Psoas muscle (tissue), 8 donors: ENCODE measurements around the gene CALML6. TPM values are rescaled to one million over a fixed set of nuclear protein-coding genes. Genes with fewer than 3 reads are reported as not detected.

Experiments
- ATAC-seq, 4 donors: fragments of 200-7000 bp; cut with Tn5 transposase; one replicate each; pipeline ENCODE4 v1.9.1; 2020; ENCODE audit warnings: moderate library complexity in 3 of 4, mild to moderate bottlenecking in 2 of 4
- DNase-seq, 2 donors: peaks; one replicate each; pipeline ENCODE4 v3.0.0-alpha.2; 2020
- H3K27ac ChIP-seq: fragments of 200-600 bp; one replicate; pipeline ENCODE4 v1.8.0; 2022
- H3K27me3 ChIP-seq, 3 donors: fragments of 200-600 bp in 1 of 3; one replicate each; pipeline versions ENCODE4 v1.6.1 to v1.8.0; 2013 to 2022; ENCODE audit warnings: low read length in 2 of 3, mild to moderate bottlenecking in 2 of 3, moderate library complexity in 1 of 3; ENCODE audit not compliant: insufficient read depth in 3 of 3
- H3K36me3 ChIP-seq, 2 donors: fragments of 200-600 bp in 1 of 2; one replicate each; pipeline versions ENCODE4 v1.6.1 to v1.8.0; 2013 to 2022; ENCODE audit warnings: low read depth in 1 of 2, mild to moderate bottlenecking in 1 of 2, moderate library complexity in 1 of 2; ENCODE audit not compliant: insufficient read depth in 1 of 2
- H3K4me1 ChIP-seq: fragments of 200-600 bp; one replicate; pipeline ENCODE4 v1.8.0; 2022
- H3K4me3 ChIP-seq: fragments of 200-600 bp; one replicate; pipeline ENCODE4 v1.8.0; 2022; ENCODE audit warnings: mild to moderate bottlenecking
- H3K9me3 ChIP-seq: fragments of 200-600 bp; one replicate; pipeline ENCODE4 v1.8.0; 2022
- WGBS, 3 donors: extraction: QIAGEN DNeasy Blood & Tissue Kit; methylation state at CpG; one replicate each; pipeline versions ENCODE4 v1.1.6 to v1.1.7; 2013; 5-methylcytosine and 5-hydroxymethylcytosine counted together
- intact Hi-C, 2 donors: fragments of 100-400 bp; cut with DNase I; formaldehyde crosslinking; loops; one replicate each; pipeline versions ENCODE4 v1.11.0 to v1.14.2; 2022
- polyA plus RNA-seq, 3 donors: library from polyadenylated mRNA; stranded (reverse); fragments of 200-250 nt; gene quantifications; one replicate each; pipeline ENCODE4 v1.2.3, GENCODE V29; 2013
- total RNA-seq, 4 donors: library from RNA; stranded (reverse); fragmentation: NEBNext Ultra II Directional in 2 of 4; extraction: Animal tissue kit (Norgen Biotek cat#: 25700) in 2 of 4; gene quantifications; one replicate each; pipeline versions ENCODE4 v1.2.1 to v1.2.4, GENCODE V29; 2021 to 2023
- TF ChIP-seq, protein P1 (sequence below): fragments of 200-600 bp; IDR thresholded peaks from one replicate; pipeline ENCODE4 v1.8.0; 2022; ENCODE audit warnings: antibody characterized with exemption
- donor health status: healthy with polysubstance abuse.
- donor health status: DM: no; HTN: no; CAD: no; lungs with moderate emphysema.
- donor health status: Bipolar disorder and iron deficiency.
- donor health status: healthy.
- donor health status: DM: yes; HTN: yes; CAD: no.
- donor health status: DM: no; HTN: no; CAD: no.
- donor health status: DM: no; HTN: no; CAD: no.
- donor health status: DM: yes; HTN: yes; CAD: no.

Gene CALML6
- total and polyA plus RNA-seq, 7 donors, result 4.2 to 75.4 (median 25.6) TPM

DNA sequence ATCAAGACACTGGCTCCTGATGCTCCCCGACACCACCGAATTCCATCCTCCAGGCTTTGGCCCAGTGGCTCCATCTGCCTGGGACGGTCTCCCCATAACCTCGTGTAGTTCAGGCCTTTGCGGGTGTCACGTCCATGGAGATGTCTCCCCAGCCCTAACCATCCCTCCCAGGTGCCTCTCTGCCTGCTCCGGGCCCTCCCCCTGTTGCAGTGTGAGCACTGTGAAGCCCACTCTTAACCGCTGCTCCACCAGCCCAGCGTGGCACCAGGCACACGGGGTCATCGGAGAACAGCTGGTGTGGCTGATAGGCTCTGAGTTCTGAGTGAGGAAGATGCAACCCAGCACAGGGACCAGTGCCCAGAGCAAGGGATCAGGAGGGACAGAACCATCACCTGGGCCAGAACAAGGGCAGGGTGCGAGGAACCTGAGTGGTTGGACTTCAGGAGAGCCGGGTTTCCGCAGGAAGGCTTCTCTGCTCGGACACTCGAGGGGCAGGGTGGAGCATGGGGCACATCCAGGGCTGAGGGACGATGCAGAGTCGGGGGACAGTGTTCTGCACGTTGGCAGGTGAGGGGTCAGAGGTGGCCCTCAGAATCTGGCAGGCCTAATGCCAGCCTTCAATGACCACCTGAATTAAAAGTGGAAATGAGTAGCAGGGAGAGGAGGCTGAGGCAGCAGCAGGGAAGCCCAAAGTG lies 21.6 kb upstream of the CALML6 start:
- peaks cover 33% of the 10 kb centered on the region for H3K4me1 ChIP-seq

DNA sequence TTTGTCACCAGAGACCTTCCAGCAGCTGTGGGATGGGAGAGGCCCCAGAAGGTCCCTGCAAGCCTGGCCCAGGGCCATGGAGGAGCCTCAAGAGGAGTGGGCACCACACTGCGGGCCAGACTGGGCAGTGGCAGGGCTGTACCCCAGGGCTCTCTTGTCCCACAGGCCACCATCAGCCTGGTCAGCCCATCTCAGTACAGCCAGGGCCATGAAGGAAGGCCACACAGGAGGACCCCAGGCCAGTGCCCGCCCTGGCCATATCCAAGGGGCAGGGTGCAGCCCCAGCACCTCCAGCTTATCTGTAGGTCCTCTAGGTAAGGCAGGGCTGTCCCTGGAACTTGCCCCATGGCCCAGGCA lies 21.1 kb upstream of the CALML6 start:
- Histone ChIP-seq H3K27me3 (no peaks in the 10 kb centered on the region), H3K27ac (no peak overlapping the region), H3K4me3 (peak overlapping the region; percentile 22), H3K4me1 (peaks cover 27% of the 10 kb centered on the region), H3K9me3 (no peaks in the 10 kb centered on the region), H3K36me3 (no peaks in the 10 kb centered on the region)
- intact Hi-C loops, result loop anchor here in 1 of 2 donors (5.0 kb wide), 2 partner anchors 117 to 137 kb away; partner anchors contain the start of gene NADK
- DNase-seq (peak in 1 of 2 donors; percentile 44), ATAC-seq (no peak)
- TF ChIP-seq, protein P1, sequence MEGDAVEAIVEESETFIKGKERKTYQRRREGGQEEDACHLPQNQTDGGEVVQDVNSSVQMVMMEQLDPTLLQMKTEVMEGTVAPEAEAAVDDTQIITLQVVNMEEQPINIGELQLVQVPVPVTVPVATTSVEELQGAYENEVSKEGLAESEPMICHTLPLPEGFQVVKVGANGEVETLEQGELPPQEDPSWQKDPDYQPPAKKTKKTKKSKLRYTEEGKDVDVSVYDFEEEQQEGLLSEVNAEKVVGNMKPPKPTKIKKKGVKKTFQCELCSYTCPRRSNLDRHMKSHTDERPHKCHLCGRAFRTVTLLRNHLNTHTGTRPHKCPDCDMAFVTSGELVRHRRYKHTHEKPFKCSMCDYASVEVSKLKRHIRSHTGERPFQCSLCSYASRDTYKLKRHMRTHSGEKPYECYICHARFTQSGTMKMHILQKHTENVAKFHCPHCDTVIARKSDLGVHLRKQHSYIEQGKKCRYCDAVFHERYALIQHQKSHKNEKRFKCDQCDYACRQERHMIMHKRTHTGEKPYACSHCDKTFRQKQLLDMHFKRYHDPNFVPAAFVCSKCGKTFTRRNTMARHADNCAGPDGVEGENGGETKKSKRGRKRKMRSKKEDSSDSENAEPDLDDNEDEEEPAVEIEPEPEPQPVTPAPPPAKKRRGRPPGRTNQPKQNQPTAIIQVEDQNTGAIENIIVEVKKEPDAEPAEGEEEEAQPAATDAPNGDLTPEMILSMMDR, result no peak
- WGBS, 3 donors, result 66 to 86% (median 82%) methylated on average over 2 of the region's 2 CpGs

More for the DNA sequence above, 21.6 kb upstream of the CALML6 start:
- no peak for ATAC-seq
- Histone ChIP-seq H3K9me3 (no peaks in the 10 kb centered on the region), H3K4me3 (no peak overlapping the region), H3K27me3 (no peaks in the 10 kb centered on the region), H3K27ac (no peak overlapping the region), H3K36me3 (no peaks in the 10 kb centered on the region)
- 74 to 79% (median 75%) methylated on average over 19 of the region's 19 CpGs for WGBS, 3 donors
- TF ChIP-seq, protein P1, result no peak
- DNase-seq, result peak in 1 of 2 donors; percentile 50
- intact Hi-C loops, result loop anchor here in 1 of 2 donors (5.0 kb wide), 2 partner anchors 116 to 136 kb away; partner anchors contain the start of gene NADK

DNA sequence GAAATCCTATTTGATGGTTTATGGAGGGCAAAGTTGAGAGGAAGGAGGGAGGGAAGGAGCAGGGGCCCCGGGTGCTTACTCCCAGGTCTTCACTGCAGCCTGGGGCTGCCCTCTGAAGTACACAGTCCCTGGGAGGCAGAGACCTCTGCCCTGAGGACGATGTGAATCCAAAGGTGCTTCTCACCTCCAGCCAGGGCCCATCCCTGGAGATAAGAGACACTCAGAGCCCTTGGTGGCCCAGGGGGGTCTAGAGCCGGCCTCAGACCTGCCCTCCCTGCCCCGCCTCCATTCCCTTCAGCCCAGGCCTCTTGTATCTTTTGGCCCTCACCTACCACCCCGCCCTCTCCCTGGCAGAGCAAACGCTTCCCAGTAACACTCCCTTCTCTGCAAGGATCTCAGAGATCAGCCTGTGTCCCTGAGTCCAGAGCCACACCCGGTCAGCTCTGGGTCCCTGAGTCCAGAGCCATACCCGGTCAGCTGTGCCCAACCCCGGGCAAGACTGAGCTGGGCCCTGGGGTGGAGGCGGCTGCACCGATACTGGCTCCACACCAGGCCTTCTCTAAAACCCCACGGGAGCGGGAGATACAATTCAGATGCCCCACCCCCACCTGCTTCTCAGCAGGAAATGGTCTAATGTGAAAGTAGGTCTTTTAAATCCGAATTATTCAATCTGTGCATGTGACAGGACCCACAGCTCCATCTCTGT lies 20.6 kb upstream of the CALML6 start:
- 12 to 15% (median 14%) methylated on average over 14 of the region's 14 CpGs for WGBS, 3 donors
- peak overlapping the region; percentile 22 for H3K4me3 ChIP-seq
- peak in 1 of 2 donors; percentile 57 for DNase-seq
- no peaks in the 10 kb centered on the region for H3K36me3 ChIP-seq
- TF ChIP-seq, protein P1, result no peak
- intact Hi-C loops, result loop anchor here in 1 of 2 donors (5.0 kb wide), 2 partner anchors 117 to 137 kb away; partner anchors contain the start of gene NADK
- peaks cover 22% of the 10 kb centered on the region for H3K4me1 ChIP-seq
- ATAC-seq, result no peak
- H3K27me3 ChIP-seq, result no peaks in the 10 kb centered on the region
- no peak overlapping the region for H3K27ac ChIP-seq
- H3K9me3 ChIP-seq, result no peaks in the 10 kb centered on the region

DNA sequence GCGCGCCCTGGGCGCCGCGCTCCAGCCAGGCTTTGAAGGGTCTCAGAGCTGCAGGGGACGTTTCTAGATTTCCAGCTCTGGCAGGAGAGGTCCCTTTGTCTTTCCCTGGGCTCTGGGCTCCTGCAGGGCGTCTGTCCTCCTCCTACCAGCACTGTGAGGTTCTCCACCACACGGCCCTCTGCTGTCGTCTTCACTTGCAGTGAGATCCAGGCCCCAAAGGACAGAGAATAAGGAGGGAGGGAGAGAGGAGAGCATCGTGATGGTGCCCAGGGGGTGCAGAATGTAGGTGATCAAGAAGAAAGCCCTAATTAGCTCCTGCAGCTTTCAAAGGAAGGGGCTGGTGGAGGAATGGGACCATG lies 20.0 kb upstream of the CALML6 start:
- Histone ChIP-seq H3K4me3 (peak overlapping the region; percentile 22), H3K36me3 (no peaks in the 10 kb centered on the region), H3K4me1 (peaks cover 21% of the 10 kb centered on the region), H3K9me3 (no peaks in the 10 kb centered on the region), H3K27me3 (no peaks in the 10 kb centered on the region), H3K27ac (no peak overlapping the region)
- DNase-seq (no peak), ATAC-seq (no peak)
- intact Hi-C loops, result no loop called here
- TF ChIP-seq, protein P1, result no peak
- WGBS, 3 donors, result 31 to 46% (median 34%) methylated on average over 10 of the region's 10 CpGs
